HG03558 (cell line): ENCODE data around the gene RBM47.
A peak's percentile ranks its signal among the peaks of the same experiment; 100 is the strongest.
"Not testable (repeated sequence)": the region's sequence is repeated elsewhere in the genome, so short reads cannot be mapped to it uniquely, and the experiment has no call there.

Experiments
- ATAC-seq: cut with Tn5 transposase; IDR thresholded peaks from one replicate; pipeline ENCODE4 v1.9.1; 2021; ENCODE audit warnings: moderate number of reproducible peaks; ENCODE audit not compliant: unreplicated experiment; ENCODE audit errors: extremely low read depth

The RBM47 gene

DNA sequence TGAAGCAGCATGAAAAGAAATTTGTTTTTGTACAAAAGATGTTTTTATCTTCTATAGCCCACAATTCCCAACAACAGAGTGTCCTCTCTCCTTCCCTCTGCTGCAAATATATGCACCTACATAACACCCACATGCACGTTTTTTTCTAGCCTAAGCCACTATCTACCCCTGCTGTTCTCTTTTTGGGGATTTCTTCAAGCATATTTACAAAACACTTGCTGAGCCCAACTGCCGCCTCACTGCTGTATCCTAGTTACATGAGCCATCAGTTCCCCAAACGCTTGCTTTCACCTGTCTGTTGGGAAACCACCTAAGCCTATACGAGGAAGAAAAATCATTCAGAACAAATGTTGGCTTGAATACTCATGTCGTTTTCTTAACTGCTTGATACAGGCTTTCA lies 167.3 kb downstream of the RBM47 start:
- ATAC-seq = peak; percentile 46

- no peak for ATAC-seq
Measured at GRCh38 chr4:40461879-40462278, 167.8 kb downstream of the RBM47 start.

DNA sequence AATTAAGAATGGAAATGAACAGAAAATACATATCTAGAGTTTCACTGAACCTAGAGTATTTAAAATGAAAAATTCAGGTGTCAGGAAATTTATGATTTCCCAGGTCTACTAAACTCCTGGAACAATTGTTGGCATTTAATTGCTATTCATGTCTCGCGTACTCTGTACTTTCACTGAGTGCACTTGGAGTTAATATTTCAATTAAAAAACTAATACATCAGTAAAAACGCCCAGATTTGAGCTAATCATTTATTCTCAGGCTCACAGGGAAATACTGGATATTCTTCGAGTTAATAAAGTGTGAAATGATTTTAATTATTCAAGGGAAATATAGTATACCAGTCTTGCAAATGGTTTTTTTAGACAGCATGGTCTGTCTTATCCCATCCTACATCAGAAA lies 168.6 kb downstream of the RBM47 start:
- no peak for ATAC-seq

DNA sequence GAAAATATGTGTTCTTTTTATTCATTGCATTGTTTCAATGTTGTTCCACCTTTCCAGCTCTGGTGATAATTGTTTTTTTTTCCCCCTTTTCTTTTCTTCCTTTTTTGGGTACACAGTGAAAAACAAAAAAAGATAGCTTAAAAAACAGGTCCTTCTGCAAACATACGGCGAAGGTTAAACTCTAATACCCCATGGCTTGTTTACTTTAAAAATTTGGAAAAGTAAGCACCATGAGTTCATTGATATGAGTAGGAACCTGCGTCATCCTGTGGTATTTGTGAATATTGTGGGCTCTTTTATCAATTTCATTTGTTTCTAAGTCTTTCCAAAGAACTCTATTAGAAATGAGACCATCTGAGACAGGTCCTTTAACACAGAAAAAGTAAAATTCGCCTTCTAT lies 171.0 kb downstream of the RBM47 start:
- no peak for ATAC-seq

DNA sequence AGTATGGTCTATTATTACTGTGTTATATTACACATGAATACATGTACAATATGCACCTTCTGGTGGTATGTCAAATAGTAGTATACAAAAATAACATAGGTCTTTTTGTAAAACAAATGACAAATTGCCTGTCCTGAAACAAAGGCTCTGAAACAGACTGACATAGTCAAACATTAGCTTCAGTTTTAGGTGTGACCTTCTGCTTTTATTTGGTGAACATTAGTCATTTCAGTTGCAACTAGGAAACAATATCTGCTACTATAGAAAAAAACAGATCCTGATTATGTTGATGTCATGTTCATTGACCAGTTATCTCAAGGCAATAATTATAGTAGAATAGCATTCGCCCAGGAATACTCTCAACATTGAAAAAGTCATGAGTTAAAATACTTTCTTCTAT lies 171.6 kb downstream of the RBM47 start:
- no peak for ATAC-seq

- no peak for ATAC-seq
Measured at GRCh38 chr4:40455340-40455902, 174.2 kb downstream of the RBM47 start.

- no peak for ATAC-seq
Measured at GRCh38 chr4:40454816-40455215, 174.8 kb downstream of the RBM47 start.

GRCh38 chr4:40453912-40454311 lies 175.8 kb downstream of the RBM47 start:
- no peak for ATAC-seq

GRCh38 chr4:40448875-40449274 lies 180.8 kb downstream of the RBM47 start:
- ATAC-seq = no peak

GRCh38 chr4:40446839-40447238 lies 182.8 kb downstream of the RBM47 start:
- no peak for ATAC-seq

DNA sequence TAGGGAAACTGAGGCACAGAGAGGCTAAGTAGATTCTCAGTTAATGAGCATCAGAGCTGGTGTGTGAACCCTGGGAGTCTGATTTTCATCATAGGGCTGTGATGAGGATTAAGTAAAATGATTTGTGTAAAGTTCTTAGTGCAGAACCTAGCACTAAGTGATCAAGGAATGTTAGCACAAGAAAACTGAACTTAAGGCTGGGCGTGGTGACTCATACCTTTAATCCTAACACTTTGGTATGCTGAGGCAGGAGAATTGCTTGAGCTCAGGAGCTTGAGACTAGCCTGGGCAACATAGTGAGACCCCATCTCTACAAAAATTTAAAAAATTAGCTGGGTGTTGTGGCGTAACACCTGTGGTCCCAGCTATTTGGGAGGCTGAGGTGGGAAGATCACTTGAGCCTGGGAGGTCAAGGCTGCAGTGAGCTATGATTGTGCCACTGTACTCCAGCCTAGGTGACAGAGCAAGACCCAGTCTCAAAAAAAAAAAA lies 183.4 kb downstream of the RBM47 start:
- ATAC-seq = not testable (repeated sequence)

GRCh38 chr4:40445671-40446070 lies 184.0 kb downstream of the RBM47 start:
- no peak for ATAC-seq

DNA sequence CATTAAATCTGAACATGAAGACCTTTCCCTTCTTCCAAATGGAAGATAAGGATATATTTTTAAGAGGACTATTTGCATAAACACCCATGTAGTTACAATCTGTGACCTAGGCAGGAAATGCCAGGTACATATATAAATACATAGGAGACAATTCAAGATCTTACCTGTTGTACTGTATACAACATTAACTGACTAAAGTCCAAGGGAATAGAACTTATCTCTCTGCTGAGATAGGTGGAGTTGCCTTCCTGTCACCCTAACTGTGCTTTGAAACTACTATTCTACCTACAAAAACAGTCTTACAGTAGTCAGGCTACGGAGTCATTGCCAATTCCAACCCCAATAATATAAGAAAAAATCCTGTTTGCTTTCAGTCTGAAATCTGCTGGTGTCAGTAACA lies 188.2 kb downstream of the RBM47 start:
- no peak for ATAC-seq

DNA sequence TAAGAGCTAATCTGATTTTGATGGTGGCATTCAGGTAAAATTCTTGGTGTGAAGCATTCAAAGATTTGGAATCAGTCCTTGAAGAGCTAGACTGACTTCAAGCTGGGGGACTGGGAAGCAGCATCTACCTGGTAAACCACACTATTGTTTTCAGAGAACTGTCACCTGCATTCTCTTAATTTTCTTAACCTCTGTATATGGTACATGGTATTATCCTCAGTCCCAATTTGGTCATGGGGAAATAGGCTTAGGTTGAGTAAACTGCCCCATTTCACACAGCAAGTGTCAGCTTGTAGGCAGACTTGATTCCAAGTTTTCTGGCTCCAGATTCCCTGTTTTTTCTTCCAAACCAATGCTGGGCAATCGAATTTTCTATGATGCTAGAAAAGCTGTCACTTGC lies 190.1 kb downstream of the RBM47 start:
- ATAC-seq = no peak

DNA sequence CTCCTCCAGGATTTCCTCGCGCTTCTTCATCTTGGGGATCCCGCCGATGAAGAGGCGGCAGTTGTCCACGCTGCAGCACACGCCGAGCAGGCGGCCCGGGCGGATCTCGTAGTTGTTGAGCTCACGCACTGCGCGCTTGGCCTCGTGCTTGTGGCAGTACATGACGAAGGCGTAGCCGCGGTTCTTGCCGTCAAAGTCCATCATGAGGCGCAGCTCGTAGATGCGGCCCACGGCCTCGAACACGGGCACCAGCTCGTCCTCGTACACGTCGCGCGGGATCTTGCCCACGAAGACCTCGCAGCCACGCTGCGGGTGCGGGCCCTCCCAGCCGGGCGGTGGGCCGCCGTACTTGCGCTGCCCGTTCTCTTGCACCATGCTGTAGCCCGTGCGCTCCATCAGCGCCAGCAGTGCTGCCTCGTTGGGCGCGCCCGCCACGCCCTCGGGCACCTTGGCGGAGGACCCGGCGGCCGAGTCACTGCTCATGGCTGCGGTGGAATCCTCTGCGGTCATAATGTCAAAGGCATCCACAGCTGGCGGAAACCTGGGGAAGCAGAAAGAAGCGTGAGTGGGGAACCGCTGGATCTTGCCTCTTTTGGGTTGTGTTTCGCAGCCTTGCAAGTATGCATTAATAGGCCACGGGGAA lies 191.2 kb downstream of the RBM47 start:
- ATAC-seq = no peak

DNA sequence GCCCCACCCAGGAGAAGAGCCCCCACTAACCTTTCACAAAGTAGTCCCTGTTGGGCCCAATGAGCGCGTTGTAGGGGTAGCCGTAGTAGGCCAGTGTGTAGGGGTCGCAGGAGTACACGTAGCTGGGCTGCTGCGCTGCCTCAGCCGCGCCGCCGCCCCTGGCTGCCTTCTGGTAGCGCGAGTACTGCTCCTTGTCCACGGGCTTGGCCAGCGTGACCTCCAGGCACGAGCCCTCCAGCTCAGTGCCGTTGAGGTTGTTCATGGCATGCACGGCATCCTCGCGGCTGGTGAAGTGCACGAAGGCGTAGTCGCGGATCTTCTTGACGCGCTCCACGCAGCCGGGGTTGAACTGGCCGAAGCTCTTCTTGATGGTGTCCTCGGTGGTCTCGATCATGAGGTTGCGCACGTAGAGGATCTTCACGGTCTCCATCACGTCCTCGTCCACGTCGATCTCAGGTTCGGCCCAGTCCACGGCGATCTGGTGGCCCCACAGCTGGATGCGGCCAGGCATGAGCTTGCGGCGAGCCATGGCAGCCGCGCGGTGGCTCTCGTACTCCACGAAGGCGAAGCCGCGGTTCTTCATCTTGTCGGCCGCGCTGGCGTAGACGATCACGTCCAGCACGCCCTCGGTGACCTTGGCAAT lies 191.8 kb downstream of the RBM47 start:
- no peak for ATAC-seq

DNA sequence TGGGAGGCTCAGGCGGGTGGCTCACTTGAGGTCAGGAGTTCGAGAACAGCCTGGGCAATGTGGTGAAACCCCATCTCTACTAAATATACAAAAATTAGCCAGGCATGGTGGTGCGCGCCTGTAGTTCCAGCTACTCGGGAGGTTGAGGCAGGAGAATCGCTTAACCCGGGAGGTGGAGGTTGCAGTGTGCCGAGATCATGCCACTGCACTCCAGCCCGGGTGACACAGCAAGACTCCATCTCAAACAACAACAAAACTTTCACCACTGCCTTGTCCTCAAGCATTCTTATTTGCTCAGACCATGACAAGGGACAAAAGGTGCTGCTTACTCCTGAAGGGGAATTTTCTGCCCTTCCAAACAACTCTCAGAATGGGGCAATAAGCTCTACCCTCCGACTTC lies 194.4 kb downstream of the RBM47 start:
- not testable (repeated sequence) for ATAC-seq

DNA sequence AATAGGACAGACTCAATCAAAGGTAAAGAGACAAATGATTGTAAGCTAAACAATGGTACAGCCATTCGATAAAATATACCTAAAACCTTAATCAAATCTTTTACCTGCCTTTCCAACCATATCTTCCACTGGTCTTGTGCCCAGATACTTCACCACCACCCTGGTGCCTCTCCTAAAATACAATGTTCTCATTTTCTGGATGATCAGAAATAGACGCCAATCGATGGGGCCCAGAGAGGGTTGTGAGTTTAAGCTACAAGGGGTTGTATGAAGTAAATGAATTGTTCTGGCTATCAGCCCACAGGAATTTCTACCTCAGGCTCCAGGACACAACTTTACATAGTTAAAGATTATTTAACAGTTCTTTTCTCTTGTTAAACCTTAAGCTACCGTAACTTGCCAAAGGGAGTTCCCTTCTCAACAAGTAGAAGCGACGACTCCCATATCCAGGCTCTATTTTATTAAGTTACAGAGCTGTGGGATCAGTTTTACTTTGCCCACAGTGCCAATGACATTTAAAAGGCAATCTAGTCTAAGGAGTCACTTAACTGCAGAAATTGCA lies 195.5 kb downstream of the RBM47 start:
- ATAC-seq = no peak

DNA sequence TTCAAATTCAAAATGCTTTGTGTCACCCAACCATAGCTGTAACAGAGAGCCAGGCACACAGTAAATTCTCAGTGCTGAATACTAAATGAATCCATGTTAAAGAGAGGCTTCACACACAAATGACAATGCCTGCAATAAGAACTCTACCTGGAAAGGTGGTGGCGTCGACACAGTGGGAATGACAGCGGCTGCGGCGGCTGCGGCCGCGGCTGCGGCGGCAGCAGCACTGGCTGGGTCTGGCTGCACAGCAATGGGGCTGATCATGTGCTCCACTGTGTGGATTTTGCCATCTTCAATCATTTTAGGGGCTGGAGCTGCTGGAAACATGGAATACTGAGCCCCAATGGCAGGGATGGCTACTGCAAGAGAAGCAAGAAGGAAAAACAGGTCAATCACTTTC lies 197.2 kb downstream of the RBM47 start:
- no peak for ATAC-seq

DNA sequence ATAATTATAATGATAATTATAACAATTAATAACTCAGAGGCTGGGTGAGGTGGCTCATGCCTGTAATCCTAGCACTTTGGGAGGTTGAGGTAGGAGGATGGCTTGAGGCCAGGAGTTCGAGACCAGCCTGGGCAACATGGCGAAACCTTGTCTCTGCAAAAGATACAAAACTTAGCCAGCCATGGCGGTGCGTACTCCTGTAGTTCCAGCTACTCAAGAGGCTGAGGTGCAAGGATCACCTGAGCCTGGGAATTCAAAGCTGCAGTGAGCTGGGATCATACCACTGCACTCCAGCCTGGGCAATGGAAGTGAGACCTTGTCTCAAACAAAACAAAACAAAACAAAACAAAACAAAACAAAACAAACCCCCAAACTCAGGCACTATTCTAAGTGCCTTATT lies 201.8 kb downstream of the RBM47 start:
- ATAC-seq = not testable (repeated sequence)

DNA sequence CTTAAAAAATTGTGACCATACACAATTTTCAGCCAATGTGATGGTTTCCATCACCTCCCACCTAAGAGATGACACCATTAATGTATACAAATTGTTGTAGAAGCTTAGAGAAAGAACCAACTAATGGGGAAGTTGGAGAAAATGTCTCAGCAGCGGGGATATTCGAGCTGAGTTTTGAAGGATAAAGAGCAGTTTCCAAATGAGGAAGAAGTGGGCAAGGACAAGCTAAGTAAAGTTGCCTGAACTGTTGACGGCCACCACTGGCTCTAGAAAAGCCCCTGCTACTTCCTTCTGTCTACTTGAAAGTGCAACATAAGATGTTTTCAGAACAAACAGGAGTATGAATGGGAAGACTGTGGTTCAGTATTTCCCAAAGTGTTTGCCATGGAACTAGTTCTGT lies 202.5 kb downstream of the RBM47 start:
- no peak for ATAC-seq
